Measurements from ENCODE around the gene KIF12. TPM values are rescaled to one million over a fixed set of nuclear protein-coding genes. Genes with fewer than 3 reads are reported as not detected.

KIF12 gene
- total and polyA plus RNA-seq, 2 of the 13 experiments (the other 11 are each of a cell fraction or from before 2014, with no cell fraction given), result 1.8 to 12.5 TPM

GRCh38 chr9:114138552-114138971 is 39.5 kb upstream of the KIF12 start (continued):
- TF ChIP-seq BCLAF1 (IDR thresholded peaks at IDR 0.05) (no peak), ZNF20 (CRISPR knock-in tag; IDR thresholded peaks at IDR 0.05) (no peak), ZNF703 (CRISPR knock-in tag; IDR thresholded peaks at IDR 0.05; ENCODE audit: borderline replicate concordance) (no peak), ZNF496 (CRISPR knock-in tag; IDR thresholded peaks at IDR 0.05; ENCODE audit: insufficient replicate concordance) (no peak), CREB1 (IDR thresholded peaks at IDR 0.05) (no peak), CREB1 (CRISPR knock-in tag; IDR thresholded peaks at IDR 0.05) (0 out of 2 replicates have a peak, but pooled peaks have one; percentile 17), EED (CRISPR knock-in tag; IDR thresholded peaks at IDR 0.05) (no peak), STAG1 (CRISPR knock-in tag; IDR thresholded peaks at IDR 0.05) (peak; percentile 66), ZNF333 (CRISPR knock-in tag; IDR thresholded peaks at IDR 0.05; ENCODE audit: borderline replicate concordance) (no peak), MEF2D (CRISPR knock-in tag; IDR thresholded peaks at IDR 0.05) (no peak), ZFP36L2 (CRISPR knock-in tag; IDR thresholded peaks at IDR 0.05) (no peak), AGO2 (optimal IDR thresholded peaks at IDR 0.05; ENCODE audit: low read depth, low read length) (no peak), KDM3A (CRISPR knock-in tag; IDR thresholded peaks at IDR 0.05; ENCODE audit: low read depth) (no peak), KAT7 (CRISPR knock-in tag; IDR thresholded peaks at IDR 0.05; ENCODE audit: borderline replicate concordance) (no peak), USF2 (IDR thresholded peaks at IDR 0.05; ENCODE audit: low read depth, low read length) (no peak), USF2 (CRISPR knock-in tag; IDR thresholded peaks at IDR 0.05; ENCODE audit: borderline replicate concordance) (no peak), HNRNPLL (IDR thresholded peaks at IDR 0.05; ENCODE audit: low read depth, low read length, poor library complexity, severe bottlenecking) (no peak), NFE2L1 (CRISPR knock-in tag; IDR thresholded peaks at IDR 0.05; ENCODE audit: borderline replicate concordance) (no peak), TBL1XR1 (IDR thresholded peaks at IDR 0.05; ENCODE audit: borderline replicate concordance, low read length, partially characterized antibody) (no peak), SPEN (CRISPR knock-in tag; IDR thresholded peaks at IDR 0.05; ENCODE audit: low read depth) (no peak), ZNF44 (CRISPR knock-in tag; IDR thresholded peaks at IDR 0.05) (no peak)
- TF ChIP-seq, protein P1, sequence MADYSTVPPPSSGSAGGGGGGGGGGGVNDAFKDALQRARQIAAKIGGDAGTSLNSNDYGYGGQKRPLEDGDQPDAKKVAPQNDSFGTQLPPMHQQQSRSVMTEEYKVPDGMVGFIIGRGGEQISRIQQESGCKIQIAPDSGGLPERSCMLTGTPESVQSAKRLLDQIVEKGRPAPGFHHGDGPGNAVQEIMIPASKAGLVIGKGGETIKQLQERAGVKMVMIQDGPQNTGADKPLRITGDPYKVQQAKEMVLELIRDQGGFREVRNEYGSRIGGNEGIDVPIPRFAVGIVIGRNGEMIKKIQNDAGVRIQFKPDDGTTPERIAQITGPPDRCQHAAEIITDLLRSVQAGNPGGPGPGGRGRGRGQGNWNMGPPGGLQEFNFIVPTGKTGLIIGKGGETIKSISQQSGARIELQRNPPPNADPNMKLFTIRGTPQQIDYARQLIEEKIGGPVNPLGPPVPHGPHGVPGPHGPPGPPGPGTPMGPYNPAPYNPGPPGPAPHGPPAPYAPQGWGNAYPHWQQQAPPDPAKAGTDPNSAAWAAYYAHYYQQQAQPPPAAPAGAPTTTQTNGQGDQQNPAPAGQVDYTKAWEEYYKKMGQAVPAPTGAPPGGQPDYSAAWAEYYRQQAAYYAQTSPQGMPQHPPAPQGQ (CRISPR knock-in tag; IDR thresholded peaks at IDR 0.05; ENCODE audit: borderline replicate concordance), result no peak
